Stimulated activated CD8-positive, alpha-beta memory T cell treated with anti-CD3 and anti-CD28 coated beads, Interleukin-7, amount 100 ng/mL, for 24 hours (primary cell): ENCODE results near the gene TMEM244.
"Not testable (repeated sequence)": the region's sequence is repeated elsewhere in the genome, so short reads cannot be mapped to it uniquely, and the experiment has no call there.

Experiments
- DNase-seq: peaks from one replicate; pipeline ENCODE4 v3.0.0-alpha.2; 2020; ENCODE audit warnings: low read depth

The TMEM244 gene

DNA sequence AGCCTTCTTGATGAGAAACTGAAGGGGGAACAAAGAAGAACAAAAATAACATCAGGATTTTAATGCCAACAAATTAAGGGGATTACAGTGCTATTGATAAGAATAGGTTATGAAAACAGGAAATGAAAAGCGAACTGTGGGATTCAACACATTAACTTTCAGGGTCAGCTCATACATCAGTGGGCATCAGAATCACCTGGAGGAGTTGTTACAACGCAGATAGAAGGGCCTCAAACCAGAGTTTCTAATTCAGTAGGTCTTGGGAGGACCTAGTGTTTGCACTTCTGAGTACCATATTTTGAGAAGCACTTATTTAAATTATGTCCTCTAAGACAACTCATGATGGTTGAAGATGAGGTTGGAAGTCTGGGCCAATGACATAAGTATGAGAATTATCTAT is 5.6 kb upstream of the TMEM244 start:
- DNase-seq: no peak

DNA sequence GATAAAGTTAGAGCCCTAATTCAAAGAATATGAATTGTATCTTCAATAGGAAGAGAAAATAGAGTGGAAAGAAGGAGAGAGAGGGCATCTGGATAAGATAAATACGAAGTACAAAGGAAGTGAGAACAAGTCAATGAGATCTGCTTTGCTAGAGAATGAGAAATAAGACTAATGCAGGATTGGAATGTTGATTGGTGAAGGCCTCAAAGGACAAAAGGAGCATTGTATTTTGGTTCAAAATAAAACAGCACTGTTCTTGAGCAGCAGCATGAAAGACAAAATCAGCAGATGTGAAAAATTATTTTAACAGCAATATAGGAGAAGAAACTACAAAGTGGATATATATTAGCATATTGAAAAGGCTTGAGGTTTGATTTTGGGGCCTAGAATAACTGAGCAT is 5.1 kb upstream of the TMEM244 start:
- no peak for DNase-seq

DNA sequence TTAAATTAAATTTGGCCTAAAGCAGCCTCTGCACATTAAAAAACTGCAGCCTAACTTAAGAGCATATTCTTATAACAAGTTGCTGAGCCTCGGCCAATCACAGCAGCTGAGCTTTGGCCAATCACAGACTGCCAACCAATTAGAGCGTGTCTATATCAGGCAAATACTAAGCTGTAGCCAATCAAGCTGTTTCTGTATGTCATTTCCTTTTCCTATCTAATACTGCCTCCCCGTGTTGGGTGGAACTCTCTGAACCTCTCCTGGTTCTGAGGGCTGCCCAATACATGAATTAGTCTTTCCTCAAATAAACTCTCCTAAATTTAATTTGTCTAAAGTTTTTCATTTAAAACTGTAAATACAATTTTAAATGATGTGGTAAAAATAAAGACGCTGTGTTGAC is 3.9 kb upstream of the TMEM244 start:
- DNase-seq: no peak

DNA sequence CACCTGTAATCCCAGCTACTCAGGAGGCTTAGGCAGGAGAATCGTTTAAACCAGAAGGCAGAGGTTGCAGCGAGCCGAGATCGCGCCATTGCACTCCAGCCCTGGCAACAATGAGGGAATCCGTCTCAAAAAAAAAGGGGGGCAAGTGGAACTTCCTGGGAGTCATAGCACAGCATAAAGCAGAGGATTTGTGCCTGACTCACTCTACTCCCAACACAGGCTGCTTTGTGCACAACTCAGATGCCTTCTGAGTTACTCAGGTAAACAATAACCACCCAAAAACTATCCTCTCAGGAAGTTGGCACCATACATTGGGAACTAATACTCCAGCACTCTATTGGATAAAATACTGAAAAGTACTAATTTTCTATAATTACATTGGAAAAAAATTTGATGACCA is 2.5 kb upstream of the TMEM244 start:
- DNase-seq: no peak

DNA sequence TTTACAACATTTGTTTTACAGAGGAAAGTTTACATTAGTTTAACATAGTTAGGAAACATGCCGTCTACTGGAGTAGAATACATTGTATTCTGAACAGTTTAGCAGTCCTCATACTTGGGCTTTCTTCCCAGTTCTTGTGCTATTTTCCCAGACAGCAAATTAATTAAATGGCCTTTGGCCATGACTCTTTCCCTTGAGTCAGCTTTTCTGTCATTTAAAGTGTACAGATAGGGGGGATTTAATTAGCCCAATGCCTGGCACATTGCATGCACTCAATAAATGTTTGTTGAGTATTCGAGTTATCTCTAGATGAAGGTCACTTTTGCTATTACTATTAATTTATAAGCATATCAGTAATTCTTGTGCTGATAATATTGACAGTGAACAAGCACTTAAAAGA is 1.6 kb downstream of the TMEM244 start:
- DNase-seq: no peak

DNA sequence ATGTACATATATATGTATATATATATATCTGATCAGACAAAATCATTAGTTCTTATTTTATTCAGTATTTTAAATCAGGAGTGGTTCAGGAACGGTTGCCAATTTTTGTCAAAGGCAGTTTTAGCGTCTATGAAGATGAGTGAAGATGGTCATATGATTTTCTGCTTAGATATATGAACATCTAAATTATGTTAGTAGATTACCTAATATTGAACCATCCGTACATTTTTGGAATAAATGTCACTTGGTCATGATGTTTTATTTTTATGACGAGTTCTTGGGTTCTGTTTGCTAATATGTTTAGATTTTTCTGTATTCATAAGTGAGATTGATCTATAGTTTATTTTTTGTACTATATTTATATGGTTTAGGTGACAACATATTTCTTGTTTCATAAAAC is 3.3 kb downstream of the TMEM244 start:
- DNase-seq: no peak

DNA sequence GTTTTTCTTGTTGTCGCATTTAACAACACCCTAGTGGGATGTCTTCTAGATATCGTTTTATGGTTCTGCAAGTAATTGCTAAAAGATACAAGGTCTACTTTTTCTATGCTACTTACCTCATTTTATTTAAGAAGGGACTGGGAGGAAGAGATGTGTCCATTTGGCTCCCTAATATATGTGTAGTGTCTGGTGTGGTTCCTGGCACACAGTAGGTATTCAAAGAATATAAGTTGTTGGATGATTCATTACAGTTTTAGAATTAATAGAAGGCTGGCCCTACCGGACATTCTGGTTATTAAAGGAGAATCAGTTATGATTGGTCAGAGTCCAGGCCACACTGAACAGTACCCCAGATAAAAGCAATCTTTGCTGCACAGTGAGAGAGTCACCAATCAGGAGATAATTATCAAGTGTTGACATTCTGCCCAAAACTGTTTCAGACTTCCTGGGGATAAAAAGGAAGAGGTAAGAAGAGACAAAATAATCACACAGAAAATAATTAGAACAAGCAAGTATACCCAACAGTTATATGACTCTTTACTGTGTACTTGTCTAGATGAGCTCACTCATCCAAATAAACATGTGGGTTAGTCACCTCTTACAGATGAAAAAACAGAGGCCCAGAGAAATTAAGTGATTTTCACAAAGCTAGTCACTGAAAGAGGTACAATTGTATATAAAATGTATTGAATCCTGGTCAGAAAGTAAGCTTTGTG is 7.0 kb downstream of the TMEM244 start:
- no peak for DNase-seq

DNA sequence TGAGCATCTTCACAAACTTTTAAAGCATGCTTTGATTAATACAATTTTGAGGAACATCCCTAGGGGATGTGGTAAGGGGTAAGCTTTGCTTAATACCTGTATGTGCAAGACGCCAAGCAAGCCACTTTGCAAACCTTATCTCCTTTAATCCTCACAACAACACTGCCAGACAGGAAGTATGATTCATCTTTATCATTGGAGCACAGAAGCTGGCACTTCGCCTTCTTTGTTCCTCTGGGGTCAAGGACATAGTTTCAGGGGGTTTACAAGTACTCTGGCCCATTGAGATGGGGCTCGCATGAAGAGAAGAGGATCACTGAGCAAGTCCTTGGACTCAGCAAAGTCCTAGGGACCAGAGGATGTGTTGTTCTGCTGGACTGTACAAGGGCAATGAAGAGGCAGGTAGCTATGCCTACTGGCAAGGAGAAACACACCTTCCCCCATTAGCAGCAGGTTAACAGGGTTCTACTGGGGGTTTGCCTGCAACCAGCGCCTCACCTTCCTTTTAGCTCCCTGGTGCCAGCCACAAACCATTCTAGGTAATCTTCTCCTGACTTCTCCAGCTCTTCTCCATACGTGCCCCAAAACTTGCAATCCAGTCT is 8.8 kb downstream of the TMEM244 start:
- no peak for DNase-seq

DNA sequence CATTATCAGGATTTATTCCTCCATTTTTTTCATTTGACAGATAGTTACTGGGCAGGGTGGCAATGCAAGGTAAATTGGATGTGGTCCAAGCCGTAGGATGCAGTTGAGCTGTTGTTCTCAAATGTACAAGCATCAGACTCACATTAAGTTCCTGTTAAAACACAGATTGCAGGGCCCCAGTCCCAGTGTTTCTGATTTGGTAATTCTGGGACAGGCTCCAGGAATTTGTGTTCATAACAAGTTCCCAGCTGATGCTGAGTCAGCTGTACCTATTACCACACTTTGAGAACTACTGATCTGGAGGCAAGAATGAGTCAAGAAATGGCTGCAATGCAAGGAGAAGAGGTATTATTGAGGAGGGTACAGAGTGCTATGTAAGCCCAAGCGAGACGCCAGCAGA is 11.7 kb downstream of the TMEM244 start:
- no peak for DNase-seq

DNA sequence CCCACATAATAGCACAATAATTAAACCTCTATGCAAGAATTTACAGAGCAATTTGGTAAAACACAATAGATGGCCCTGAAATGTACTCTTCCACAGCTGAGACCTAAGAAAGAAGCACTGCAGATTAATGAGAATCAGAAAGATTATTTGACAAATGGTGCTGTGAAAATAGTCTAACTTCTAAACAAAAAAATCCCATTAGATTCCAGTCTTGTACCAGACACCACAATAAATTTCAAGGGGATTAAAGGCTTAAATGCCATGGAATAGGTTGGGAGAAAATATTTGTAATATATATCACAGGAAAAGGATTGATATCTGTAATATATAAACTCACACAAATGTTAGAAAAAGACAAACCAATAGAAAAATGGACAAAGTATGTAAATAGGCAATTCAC is 14.4 kb downstream of the TMEM244 start:
- DNase-seq: no peak

DNA sequence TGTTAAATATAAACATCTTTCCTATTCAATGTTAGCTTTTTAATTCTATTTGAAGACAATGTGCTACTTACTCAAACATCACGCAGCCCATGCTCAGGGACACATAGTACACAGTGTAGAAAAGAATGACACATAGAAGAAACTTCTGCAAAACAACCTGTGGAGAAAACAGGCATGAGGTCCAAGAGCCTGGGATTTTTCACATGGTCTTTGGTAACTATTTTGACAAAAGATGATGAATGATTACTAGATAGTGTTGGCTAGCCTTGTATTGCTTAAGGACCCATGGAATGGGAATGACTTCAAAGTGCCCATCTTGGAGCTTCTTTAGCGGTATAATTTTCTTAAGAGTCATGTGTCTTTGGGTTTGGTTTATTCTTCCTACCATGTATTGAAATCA is 15.4 kb downstream of the TMEM244 start:
- no peak for DNase-seq

DNA sequence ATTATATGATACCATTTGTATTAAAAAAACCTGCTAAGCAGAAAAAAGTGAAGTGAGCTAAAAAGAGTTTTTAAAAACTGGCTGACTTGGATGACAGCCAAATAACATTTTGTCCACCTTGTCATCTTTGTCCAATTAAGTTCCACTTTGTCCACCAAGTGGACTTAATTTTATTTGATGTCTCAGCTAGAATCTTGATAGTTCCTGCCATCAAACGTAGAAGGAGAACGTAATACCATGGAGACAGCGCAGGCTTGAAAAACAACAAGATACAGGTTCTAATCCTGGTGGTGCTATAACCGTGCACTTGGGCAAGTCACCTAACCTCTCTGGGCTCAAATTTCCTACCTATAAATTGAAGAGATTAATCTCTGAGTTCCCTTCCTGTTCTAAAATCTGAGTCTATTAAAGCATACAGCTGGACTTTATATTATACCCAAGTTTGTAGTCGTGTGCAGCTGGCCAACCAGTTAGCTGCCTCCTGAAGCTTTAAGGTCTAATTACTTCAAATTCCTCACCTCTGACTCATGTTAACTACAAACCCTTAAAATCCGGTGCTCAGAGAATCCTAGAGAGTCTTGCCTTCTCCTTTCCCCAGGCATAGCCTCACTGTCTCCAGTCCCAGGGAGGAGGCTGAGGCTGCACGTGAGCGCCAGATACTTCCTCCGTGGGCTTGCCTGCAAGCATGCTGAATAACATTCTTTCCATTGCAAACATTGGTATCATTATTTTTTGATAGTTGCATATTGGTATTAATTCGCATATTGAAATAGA is 16.8 kb downstream of the TMEM244 start:
- no peak for DNase-seq

DNA sequence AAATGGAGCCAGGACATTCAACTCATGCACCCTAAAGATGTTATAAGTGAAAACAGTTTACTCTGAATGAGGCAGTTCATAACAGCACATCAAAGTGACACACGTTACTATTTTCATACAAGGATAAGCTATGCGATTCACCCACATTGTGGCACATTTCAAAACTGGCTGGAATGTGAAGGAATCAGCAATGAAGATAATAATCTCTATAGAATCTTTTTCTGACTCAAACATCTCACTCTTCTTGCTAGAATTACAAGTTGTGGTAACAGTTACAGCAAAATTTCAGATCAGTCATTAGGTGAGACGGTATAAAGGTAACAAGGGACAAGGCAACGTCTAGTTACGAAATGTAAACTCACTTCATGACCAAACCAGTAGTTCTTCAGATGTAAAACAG is 17.5 kb downstream of the TMEM244 start:
- DNase-seq: no peak

DNA sequence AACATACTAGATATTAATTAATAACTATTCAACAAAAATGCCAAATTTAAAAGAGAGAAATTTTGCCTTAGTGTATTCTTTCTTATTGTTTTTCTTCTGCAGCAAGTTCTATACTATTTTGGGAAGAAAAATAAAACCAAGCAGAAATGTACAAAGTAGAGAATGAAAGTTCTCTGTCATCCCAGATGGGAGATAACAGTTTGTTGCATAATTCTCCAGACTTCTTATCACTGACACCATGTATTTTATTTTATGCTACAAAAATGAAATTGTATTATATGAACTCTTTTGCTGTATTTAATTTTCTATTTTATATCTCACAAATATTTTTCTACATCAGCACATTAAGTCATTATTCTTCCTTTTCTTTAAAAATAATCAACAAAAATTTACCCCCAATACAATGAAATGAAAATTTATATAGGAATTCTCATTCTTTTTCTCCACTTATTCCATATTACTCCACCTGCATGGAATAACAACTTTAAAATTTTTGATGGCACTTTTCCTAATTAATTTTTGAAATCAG is 18.2 kb downstream of the TMEM244 start:
- no peak for DNase-seq

DNA sequence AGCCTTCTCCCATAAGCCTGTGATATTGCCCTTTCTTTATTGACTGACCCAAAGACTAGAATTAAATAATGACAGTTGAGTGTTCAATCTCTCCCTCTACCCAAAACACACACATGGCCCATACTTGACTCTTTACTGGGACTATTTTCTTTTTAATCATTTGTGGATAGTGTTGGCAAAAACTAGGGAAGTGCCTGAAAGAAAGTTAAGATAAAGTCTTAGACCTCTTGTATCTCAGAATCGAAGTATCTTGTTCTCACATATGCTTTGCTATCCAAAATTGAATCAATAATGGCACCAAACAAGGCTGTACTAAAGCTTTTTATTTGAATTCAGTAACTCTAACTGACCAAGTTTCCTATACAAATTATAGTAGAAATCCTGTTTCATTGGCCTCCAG is 19.0 kb downstream of the TMEM244 start:
- DNase-seq: no peak

DNA sequence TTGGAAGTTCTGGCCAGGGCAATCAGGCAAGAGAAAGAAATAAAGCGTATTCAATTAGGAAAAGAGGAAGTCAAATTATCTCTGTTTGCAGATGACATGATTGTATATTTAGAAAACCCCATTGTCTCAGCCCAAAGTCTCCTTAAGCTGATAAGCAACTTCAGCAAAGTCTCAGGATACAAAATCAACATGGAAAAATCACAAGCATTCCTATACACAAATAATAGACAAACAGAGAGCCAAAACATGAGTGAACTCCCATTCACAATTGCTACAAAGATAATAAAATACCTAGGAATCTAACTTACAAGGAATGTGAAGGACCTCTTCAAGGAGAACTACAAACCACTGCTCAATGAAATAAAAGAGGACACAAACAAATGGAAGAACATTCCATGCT is 21.6 kb downstream of the TMEM244 start:
- not testable (repeated sequence) for DNase-seq

DNA sequence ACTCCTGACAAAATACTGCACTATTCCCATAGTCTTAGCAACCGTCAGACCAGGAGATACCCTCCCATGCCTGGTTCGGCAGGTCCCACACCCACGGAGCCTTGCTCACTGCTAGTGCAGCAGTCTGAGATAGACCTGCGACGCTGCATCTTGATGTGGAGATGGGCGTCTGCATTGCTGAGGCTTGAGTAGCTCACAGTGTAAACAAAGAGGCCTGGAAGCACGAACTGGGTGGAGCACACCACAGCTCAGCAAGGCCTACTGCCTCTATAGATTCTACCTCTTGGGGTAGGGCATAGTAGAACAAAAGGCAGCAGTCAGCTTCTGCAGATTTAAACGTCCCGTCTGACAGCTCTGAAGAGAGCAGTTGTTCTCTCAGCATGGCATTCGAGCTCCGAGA is 25.4 kb downstream of the TMEM244 start:
- no peak for DNase-seq

DNA sequence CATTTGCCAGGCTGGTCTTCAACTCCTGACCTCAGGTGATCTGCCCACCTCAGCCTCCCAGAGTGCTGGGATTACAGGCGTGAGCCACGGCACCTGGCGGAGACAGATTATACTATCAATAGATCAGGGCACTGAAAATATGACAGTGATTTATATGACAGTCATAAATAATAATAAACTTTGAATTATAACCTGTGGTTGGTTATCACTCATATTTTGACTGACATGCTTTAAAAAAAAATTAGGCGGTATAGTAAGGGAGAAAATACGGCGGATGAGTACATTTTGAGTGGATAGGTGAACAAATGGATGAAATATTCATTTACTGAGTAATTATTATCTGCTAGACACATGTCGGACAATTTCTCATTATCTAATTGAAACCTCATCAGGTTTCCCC is 28.8 kb downstream of the TMEM244 start:
- DNase-seq: no peak

DNA sequence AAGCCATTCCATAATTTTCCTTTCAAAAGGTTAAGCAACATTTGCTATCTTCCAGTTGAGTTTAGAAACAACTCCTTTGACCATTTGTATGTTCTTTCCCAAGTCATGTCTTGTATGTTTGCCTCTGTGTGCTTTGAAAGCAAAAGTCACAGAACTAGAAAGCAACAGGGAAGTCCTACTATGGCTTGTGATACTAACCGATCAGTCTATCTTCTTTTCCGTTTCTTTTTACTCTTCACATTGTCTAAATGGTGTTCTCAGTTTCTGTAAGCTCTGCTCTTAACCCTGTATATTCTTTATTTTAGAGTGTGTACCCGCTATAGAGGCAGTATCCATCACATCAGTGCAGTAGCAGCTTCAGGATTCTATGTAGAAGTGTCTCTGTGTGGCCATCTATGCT is 32.9 kb downstream of the TMEM244 start:
- no peak for DNase-seq

DNA sequence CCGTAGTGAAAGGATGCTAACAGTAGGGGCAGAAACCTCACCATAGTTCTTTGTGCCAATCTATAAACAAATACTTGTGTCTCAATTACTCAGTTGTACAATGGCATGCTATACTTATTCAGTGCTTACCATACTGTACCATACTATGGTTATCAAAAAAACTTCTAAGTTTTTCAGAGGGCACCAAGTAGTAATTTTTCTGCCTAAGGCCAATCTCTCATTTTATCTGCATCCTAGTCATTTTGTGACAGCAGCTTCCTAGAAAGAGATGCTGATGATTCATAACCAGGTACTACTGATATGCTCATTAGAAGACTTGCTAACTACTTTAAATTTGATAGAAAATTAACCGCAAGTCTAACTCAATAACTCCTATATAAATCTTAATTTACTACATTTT is 42.9 kb downstream of the TMEM244 start:
- no peak for DNase-seq

DNA sequence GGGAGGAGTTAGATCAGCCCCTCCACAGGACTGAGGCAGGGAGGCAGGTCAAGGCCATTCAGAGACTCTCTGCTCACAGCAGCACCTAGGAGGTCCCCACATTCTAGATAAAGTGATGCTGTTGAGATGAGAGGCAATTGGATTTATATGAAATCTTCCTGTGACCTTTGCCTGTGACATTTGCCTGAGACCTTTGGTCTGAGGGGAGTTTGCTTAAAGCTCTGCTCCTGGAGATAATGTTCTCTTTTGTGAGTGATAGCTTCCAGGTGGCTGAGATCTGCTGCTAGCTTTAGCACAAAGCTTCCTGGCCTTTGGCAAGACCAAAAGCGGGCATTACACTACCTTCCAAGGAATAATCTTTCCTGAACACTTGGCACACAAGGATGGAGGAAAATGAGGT is 43.3 kb downstream of the TMEM244 start:
- DNase-seq: no peak

DNA sequence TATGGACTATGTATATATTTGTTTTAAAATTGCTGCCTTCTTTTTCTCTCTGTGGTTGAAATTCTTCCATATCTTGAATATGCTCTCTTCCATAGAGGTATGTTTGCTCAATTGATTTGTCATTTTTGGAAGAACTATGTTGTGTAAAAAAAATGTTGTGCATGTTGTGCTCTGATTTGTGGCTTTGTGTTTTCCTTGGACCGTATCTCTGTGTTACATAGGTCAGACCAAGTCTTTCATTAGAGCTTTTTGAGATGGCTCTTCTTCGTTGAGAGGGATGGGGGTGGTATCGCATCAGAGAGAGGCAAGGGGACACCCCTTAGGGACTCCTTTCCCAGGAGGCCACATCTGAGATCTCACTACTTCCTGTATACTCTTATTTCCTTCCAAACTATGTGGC is 43.8 kb downstream of the TMEM244 start:
- DNase-seq: no peak

DNA sequence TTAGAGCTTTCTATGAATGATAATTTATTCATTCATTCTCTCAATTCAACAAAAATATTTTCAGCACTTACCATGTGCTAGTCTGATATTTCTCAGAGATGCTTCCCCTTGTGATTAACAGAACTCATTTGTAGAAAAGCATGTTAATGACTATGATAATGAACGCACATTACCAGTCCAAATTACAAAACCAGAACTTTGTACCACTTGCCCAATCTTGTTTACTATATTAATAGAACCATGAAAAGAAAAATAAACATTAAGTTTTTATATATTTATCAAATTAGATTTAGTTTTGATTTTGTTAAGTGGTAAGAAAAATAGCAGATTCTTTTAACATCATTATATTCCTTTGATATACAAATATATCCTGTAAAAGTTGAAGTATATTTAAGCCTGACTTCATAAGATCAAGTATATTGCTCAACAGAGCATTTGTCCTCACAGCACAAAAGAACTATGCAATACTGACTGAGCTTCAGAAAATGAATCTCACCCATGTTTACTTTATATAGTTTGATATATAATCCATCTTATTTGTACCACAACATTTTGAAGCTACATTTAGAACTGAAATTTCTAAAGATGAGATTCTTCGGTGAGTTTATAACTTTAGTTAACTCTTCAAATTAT is 48.9 kb downstream of the TMEM244 start:
- DNase-seq: no peak
